Measurements from ENCODE around the gene CDC14A.

The CDC14A gene, protein sequence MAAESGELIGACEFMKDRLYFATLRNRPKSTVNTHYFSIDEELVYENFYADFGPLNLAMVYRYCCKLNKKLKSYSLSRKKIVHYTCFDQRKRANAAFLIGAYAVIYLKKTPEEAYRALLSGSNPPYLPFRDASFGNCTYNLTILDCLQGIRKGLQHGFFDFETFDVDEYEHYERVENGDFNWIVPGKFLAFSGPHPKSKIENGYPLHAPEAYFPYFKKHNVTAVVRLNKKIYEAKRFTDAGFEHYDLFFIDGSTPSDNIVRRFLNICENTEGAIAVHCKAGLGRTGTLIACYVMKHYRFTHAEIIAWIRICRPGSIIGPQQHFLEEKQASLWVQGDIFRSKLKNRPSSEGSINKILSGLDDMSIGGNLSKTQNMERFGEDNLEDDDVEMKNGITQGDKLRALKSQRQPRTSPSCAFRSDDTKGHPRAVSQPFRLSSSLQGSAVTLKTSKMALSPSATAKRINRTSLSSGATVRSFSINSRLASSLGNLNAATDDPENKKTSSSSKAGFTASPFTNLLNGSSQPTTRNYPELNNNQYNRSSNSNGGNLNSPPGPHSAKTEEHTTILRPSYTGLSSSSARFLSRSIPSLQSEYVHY

DNA sequence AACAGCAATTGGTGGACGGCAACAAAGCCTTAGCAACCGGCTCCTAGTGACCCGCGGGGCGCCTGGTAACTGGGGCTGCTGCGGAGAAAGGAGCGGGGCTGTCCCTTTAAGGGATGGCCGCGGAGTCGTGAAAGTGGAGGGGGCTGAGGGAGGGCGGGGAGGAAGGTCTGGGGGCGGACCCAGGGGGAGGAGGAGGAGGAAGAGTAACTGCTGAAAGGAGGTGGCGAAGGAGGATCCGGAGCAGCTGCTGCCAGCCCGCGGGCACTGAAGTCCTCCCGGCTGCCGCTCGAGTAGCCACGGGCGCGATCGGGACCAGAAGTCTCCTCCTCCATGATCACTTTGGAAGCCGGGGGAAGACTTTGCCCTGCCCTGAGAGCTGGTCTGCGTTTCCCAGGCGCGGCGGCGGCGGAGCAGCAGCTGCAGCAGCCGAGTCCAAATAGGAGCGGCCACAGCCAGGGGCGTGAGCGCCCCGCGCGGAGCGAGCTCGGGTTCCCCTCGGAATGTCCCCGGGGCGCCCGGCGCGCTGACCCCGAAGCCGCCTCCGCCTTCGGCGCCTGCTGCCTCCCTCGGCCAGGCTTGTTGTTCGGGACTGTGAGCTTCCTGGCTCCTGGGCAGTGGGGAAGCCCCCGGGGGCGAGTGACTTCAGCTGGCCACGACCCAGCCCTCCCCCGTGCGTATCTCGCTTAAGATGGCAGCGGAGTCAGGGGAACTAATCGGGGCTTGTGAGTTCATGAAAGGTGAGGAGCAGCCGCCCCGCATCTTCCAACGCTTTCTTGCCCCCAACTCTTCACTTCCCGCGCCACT, at the start of gene CDC14A:
CDC14A (plus strand) TSS at position 240 of the 804 bp plus-strand sequence; CDS start at position 689, 449 bp downstream.
- no peak for TF ChIP-seq GATA3 (IDR thresholded peaks at IDR 0.05; ENCODE audit: low read depth, low read length)
- TF ChIP-seq GATA2 (IDR thresholded peaks at IDR 0.05; ENCODE audit: low read depth, low read length), result no peak

DNA sequence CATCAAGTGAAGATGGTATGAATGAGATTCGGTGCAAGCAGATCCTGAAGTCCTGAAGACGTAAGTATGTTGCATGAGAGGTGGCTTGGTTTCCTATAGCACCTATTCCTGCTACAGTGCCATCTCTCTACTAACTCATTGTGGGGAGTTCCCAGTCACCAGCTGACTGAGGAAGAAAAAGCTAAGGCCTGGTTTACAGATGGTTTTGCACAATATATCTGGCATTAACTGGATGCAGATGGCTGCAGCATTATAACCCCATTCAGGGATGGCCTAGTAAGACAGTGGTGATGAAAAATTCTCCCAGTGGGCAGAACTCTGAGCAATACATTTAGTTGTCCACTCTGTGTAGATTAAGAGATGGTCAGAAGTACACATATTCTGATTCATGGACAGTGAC, 49.6 kb upstream of the CDC14A start:
- TF ChIP-seq GATA3 (IDR thresholded peaks at IDR 0.05; ENCODE audit: low read depth, low read length), result no peak
- TF ChIP-seq GATA2 (IDR thresholded peaks at IDR 0.05; ENCODE audit: low read depth, low read length), result no peak

DNA sequence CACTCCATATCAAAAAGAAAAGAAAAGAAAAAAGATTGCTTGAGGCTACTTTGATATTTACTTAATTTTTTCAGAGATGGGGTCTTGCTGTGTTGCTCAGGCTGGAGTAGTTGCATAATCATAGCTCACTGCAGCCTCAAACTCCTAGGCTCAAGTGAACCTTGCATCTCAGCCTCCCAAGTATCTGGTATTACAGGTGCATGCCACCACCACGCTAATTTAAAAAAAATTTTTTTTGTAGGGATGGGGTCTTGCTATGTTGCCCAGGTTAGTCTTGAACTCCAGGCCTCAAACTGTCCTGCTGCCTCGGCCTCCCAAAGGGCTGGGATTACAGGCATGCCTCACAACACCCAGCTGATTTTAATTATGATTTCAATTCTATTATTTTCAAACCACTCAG, 48.1 kb upstream of the CDC14A start:
- no peak for TF ChIP-seq GATA3 (IDR thresholded peaks at IDR 0.05; ENCODE audit: low read depth, low read length)
- no peak for TF ChIP-seq GATA2 (IDR thresholded peaks at IDR 0.05; ENCODE audit: low read depth, low read length)

DNA sequence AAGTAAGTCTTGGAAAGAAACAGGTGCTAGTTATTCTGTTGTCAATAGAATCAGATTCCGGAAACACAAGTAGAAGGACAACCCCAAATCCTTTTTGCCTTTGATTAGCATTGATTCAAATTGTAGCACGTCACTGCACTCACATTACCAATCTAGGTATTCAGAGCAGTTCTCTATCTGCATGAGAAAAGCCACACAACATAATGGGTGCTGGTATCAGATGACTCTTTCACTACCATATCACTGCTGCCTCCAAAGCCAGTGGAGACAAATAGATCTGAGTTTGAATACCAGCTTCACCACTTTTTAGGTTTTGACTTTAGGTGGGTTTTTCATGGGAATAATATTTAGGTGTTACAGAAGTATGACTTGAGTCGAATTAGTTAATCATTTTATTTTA, 47.4 kb upstream of the CDC14A start:
- TF ChIP-seq GATA3 (IDR thresholded peaks at IDR 0.05; ENCODE audit: low read depth, low read length) (no peak), GATA2 (IDR thresholded peaks at IDR 0.05; ENCODE audit: low read depth, low read length) (no peak)

DNA sequence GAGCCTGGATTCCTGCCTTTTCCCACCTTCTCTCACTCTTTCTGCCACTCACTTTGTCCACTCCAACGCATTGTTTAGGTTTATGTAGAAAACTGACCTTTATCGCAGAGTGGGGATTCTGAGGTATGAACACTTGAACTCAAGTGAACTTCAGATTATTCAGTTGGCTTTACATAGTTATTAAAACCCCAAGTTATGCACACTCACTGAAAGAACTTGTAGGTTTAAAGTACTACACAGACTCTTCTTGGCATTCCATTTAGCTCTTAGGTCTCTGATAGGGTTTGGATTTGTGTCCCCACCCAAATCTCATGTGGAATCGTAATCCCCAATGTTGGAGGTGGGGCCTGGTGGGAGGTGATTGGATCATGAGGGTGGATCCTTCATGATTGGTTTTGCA, 46.4 kb upstream of the CDC14A start:
- TF ChIP-seq GATA3 (IDR thresholded peaks at IDR 0.05; ENCODE audit: low read depth, low read length) (no peak), GATA2 (IDR thresholded peaks at IDR 0.05; ENCODE audit: low read depth, low read length) (no peak)

DNA sequence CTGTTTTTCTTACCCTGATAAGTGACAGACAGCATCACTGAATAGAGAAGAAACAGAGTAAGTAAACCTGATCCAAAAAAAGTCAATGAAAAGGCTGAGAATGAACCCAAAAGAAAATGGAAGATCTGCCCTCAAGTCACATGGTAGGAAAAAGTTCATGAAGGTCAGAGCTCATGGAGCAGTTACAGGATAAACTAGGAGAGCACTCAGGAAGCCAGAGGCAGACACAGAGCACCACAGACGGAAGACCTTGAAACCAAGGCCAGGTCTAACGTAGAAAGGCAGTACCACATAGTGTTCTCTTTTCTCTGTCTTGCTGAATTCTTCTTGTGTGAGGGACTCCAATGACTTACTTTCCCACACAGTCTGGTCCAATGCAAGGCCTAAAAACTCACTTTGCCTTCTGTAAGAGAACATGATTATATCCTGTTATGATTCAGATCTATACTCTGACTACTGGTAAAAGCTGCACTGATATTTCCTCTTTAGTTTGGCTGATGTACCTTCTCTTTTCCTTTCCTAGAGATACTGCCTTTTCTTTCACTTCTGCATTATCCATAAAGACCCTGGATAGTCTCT, 45.5 kb upstream of the CDC14A start:
- TF ChIP-seq GATA3 (IDR thresholded peaks at IDR 0.05; ENCODE audit: low read depth, low read length), result no peak

DNA sequence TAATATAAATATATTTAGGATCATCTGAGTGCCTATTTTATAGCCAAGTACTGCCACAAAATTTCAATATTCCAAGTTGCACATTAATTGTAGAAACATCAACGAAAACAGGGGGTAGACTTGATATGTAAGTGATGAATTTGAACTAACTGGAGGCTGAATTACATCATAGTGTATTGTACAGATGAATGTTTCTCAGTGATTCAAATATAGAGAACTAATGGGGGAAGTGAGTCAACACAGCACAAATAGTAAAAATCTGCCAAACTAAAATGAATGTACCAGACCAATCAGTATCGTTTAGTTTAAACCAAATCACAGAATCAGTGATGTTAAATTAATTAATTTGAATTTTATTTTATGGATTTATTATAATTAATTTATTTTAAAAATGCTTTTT, 43.5 kb upstream of the CDC14A start:
- TF ChIP-seq GATA3 (IDR thresholded peaks at IDR 0.05; ENCODE audit: low read depth, low read length) (no peak), GATA2 (IDR thresholded peaks at IDR 0.05; ENCODE audit: low read depth, low read length) (no peak)

DNA sequence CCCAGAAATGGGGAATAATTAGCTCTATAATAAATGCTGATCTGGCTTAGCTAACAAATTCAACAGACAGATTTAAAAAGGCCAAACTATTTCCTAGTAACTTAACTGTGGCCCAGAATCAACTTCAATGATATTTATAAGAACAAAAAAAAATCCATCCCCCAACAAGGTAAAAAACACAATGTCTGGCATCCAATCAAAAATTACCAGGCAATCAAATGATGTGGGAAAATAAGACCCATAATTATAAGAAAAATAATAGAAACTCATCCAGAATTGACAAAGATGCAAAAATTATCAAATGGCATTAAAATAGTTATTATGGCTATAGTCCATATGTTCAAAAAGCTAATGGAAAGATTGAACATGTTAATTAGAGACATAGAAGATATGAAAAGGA, 42.4 kb upstream of the CDC14A start:
- TF ChIP-seq GATA2 (IDR thresholded peaks at IDR 0.05; ENCODE audit: low read depth, low read length) (no peak), GATA3 (IDR thresholded peaks at IDR 0.05; ENCODE audit: low read depth, low read length) (no peak)

DNA sequence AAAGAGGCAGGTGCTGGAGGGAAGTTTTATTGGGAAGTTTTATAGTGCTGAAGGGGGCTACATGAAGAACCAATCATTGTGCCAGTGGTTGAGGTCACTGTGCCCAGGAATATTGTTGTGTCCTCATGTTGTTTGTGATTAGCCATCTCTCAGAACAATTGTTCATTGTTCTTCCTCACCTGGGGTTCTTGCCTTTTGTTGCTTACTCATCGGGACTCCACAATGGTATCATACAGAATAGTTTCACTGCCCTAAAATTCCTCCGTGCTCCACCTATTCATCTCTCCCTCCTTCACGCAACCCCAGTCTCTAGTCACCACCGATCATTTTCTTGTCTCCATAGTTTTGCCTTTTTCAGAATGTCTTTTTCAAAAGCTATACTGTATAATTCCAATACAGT, 38.9 kb upstream of the CDC14A start:
- TF ChIP-seq GATA3 (IDR thresholded peaks at IDR 0.05; ENCODE audit: low read depth, low read length) (no peak), GATA2 (IDR thresholded peaks at IDR 0.05; ENCODE audit: low read depth, low read length) (no peak)

DNA sequence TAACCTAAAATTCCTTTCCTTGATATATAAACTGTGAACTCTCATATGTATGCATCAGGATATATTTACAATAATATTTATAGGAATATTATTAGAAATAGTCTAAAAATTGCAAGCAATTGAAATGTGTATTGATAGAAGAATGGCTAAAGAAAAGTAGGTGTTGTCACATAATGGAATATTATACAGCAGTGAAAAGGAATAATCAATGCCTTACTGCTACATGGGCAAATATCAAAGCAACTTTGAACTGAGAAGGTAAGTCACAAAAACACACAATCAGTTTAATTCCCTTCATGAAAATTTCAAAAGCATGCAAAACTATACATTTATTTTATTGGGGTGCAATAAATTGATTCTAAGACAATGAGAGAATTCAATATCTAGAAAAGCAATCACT, 35.7 kb upstream of the CDC14A start:
- TF ChIP-seq GATA2 (IDR thresholded peaks at IDR 0.05; ENCODE audit: low read depth, low read length) (no peak), GATA3 (IDR thresholded peaks at IDR 0.05; ENCODE audit: low read depth, low read length) (no peak)

DNA sequence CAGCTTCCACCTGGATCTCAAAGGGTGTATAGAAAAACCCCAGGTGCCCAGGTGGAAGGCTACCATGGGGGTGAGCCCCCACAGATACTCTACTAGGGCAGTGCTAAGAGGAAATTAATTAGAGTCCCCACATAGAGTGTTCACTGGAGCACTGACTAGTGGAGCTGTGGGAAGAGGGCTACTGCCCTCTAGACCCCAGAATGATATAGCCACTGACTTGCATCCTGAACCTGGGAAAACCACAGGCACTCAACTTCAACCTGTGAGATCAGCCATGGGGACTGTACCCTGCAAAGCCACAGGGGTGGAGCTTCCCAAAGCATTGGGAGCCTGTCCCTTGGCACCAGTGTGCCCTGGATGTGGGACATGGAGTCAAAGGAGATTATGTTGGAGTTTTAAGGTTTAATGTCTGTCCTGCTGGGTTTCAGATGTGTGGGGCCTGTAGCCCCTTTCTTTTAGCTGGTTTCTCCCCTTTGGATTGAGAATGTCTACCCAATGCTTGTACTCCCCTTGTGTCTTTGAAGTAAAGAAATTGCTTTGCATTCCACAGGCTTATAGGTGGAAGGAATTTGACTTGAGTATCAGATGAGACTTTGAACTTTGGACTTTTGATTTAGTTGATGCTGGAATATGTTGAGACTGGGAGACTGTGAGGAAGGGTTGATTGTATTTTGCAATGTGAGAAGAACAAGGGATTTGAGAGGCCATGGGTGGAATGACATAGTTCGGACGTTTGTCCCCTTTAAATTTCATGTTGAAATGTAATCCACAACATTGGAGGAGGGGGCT, 31.8 kb upstream of the CDC14A start:
- TF ChIP-seq GATA2 (IDR thresholded peaks at IDR 0.05; ENCODE audit: low read depth, low read length) (no peak), GATA3 (IDR thresholded peaks at IDR 0.05; ENCODE audit: low read depth, low read length) (no peak)

DNA sequence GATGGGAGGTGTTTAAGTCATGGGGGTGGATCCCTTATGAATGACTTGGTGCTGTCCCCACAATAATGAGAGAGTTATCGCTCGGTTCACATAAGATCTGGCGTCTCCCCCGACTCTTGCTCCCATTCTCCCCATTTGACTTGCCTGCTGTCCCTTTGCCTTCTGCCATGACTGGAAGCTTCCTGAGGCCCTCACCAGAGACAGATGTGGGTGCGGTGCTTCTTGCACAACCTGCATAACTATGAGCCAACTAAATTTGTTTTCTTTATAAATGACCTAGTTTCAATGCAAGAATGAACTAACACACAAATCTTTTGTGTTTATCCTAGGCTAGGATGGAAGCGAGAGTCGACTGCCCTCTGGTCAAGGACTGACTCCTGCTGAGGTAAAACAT, 31.2 kb upstream of the CDC14A start:
- TF ChIP-seq GATA3 (IDR thresholded peaks at IDR 0.05; ENCODE audit: low read depth, low read length) (no peak), GATA2 (IDR thresholded peaks at IDR 0.05; ENCODE audit: low read depth, low read length) (no peak)

DNA sequence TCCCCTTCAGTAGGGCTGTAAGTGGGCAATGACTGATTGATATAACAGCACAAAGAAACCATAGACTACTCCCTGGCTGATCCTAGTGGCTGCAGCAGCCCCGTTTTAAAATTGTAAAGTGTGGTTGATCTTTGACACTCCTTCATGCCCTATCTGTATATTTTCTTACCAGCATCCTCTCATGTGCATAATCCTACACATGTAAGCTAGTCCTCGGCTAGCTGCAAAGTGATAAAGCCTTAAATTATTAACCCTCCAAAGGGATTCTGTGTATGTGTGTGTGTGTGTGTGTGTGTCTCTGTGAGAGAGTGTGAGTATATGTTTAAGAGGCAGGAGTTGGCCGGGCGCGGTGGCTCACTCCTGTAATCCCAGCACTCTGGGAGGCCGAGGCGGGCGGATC, 30.8 kb upstream of the CDC14A start:
- TF ChIP-seq GATA2 (IDR thresholded peaks at IDR 0.05; ENCODE audit: low read depth, low read length) (no peak), GATA3 (IDR thresholded peaks at IDR 0.05; ENCODE audit: low read depth, low read length) (no peak)

All from SH-SY5Y (cell line).